HG03095 (cell line): ENCODE results near the gene THSD4.

Experiments used
- ATAC-seq: cut with Tn5 transposase; IDR thresholded peaks from one replicate; pipeline ENCODE4 v1.9.1; 2021; ENCODE audit warnings: moderate library complexity; ENCODE audit not compliant: unreplicated experiment

The THSD4 gene

DNA sequence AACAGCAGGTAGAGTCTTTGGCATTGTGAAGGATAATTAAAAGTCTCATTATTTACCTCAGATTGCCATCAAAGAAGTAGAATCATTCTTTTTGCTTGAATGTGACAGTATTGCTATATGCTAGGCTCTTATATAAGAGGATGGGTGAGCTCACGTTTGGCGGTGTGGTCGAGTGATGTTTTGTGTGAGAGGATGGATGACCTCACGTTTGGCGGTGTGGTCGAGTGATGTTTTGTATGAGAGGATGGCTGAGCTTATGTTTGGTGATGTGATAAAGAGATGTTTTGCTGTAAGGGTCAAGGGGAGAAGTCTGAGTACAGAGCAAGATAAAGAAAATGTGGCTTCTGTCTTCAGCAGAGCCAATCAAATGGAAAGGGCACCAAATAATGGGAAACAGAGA, 395.5 kb downstream of the THSD4 start:
- no peak for ATAC-seq

DNA sequence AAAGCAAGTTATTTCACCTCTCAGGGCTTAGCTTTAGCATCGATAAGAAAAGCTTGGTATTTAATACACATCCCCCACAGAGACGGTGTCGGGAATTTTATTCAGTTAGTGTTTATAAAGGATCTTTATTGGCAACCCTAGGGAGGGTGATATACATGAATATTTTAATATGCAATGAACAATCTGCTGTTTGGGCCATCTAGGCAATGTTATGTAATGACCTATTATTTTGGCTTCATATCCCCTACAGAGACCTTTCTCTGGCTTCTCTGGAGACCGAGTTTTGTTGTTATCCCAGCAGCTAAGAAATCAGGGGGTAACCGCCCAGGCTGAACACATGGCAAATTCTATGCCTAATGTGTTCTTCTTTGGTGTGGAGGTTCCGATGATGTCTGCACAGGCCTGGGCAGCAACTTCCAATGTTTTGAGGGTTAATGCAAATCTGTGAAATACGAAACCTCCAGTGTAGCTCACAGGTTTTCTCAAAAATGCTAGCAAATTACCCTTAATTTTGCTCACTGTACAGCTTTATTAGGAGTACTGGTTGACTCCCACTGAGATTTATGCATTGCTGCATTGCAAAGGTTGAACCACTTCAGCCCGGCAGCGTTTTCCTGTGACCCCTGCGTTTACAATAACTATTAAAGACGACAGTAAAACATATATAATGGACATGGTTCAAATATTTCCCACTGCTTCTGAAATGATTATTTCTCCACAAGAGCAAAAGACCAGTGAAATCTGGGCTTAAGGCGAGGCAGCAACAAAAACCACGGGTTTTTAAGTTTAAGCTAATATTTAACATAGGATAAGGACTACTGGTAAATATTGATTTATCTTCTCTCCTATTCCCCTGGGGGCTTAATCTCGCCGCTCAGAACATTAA, 396.8 kb downstream of the THSD4 start:
- ATAC-seq, result no peak

DNA sequence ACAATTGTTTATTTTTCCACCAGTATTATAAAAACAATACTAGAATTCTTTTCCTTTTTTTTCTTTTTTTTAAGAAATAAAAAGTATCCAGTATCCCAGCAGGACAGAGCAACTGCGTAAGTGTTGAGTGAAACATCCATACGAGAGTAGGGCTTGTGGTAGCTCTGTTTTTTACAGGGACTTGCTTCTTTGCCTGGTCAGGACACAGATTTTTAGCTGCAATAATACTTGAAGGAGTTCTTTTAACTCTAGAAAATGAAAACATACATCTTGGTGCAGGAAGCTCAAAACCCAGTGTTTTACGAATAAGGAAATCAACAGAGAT, 397.4 kb downstream of the THSD4 start:
- ATAC-seq, result no peak

DNA sequence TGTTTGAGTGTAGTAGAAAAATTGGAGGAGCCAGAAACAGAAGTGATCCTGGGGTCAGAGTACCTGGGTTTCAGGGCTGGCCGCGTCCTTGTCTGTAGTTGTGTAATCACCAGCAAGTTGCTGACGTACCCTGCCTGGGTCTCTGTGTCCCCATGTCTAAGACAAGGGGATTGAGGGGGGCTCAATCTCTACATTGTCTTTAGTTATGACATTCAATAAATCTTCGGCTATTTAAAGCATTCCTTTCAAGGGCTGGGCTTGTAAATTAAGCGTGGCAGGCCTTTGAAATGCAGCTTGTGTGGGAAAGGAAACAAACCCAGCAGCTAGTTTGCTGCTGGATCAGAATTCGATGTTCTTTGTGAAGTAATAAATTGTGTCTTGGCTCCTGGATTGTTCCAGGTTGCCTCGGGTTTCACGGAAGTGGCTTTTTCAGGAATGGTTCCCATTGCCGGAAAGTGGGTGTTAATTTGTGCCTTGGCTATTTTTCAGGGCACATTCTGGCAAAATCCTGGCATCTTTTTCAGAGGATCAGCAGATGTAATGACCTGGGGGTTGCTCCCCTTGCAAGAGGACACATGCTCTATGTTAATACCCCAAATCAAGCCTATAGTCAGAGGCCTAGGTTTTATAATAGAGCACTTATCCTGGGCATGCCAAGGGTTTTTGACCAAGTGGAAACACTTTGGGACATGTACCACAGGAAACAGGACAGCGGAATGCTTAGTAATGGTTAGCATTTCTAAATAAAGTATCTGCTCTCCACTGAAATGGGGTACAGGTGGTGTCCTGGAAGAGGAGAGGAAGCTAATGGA, 400.3 kb downstream of the THSD4 start:
- no peak for ATAC-seq

DNA sequence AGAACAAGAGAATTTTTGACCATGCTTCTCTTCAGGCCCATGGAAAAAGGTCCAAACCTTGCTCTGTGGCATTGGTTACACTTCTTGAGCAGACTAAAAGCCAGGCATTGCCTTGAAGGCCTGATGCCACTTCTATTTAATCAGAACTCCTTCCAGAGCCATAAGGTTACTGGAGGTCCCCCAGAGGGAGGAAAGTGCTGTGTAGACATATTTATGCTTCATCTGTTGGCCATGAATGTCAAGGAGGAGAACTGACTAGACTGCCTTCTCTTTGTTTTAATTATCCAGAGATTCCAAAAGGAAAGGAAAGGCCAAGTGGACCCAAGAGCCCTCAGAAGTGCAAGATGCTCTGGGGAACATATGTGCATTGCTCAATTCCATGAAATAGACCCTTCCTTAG, 402.5 kb downstream of the THSD4 start:
- no peak for ATAC-seq

DNA sequence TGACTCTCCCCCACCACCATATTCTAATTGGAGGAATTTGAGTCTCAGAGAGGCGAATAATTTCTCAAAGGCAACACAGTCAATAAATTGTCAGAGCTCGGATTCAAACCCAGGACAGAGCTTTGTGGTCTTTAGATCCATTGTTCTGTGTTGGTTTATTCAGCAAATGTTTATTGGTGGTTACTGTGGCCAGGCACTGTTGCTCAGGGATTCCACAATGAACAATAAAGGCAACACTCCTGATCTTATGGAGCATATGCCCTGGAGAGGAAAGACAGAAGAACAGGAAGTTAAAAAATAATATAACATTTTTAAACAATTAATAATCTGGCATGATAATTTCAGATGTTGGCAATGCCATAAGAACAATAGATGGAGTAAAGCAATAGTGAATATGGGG, 403.4 kb downstream of the THSD4 start:
- no peak for ATAC-seq

DNA sequence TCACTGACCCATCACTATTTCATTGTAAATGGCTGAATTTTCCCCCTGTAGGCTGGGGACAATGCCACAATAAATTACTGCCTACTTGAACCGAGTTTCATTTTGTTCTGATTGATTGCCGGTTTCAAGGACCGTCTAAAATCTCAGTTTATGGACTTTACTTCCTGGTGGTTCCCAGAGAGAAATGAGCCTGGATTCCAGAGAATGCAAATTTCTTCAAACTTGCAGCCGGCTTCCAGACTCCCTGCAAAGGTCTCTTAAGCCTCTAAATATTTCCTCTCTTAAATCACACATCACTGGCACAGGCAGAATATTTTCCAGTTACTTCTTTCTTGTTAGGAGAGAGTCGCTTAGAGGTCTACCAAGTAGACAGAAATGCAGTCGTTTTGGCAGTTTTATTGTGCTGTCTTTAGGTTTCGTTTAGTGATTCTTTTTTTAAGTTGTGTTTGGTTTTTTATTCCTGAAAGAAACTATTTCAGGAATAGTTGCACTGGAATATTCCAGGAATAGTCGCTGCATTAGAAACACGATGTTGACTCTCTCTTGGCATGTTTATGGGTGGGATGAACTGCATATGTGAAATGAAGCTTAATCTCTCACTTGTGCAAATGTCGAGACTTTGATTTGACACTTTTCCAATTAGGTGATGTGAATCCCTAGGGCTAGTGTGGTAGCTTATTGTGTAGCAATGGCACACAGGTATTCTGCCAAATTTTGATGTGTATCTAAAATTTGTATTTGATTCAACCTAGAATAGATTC, 411.0 kb downstream of the THSD4 start:
- no peak for ATAC-seq

DNA sequence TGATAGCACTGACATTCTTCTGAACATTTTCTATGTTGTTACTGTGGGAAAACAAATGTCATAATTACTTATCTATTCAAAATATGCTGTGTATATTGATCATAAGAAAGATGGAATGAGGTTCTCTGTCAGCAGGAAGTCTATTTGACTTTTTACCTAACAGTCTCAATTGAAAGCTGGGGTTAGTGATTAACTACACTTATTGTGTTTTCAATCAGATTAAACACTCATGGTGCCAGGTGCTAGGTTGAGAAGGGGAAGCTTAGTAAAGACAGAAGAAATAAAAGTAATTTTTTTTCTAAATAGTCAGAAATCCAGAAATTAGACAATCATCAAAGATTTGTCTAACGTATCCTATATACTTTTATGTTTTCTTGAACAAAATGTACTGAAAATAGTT, 414.1 kb downstream of the THSD4 start:
- ATAC-seq, result no peak

DNA sequence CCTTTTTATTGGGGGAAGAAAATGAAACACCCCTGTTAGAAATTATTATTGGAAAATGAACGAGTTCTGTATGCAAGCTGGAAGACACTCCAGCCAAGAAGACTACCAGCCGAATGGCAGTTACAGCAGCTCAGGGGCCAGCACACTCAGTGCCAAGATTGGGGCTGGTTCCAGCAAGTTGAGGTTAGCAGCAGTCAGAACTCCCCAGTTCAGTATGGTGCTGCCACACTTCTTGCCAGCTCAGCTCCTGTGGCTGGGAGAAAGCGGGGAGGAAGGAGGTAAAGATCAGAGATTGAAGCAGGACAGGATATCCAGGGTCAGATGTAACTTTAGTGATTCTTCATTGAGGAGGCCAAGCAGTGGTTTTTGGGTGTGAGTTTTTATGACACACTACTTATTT, 414.8 kb downstream of the THSD4 start:
- ATAC-seq, result no peak

DNA sequence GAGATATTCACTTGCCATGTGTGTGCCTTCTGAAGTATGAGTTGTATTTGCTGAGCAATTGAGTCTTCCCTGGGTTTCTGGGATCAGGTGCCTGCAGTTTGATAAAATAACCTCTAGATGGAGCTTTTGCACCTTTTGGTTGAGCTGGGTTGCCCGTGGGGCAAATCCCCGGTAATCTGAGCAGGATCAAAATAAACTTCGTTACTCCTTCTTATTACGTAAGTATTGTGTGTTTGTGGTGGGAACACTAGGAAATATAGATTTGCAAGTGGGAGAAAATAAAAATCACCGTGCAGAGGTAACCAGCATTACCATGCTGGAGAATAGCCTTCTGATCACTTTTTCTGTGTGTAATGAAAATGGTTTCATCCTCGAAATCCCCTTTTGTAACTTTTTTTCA, 417.7 kb downstream of the THSD4 start:
- no peak for ATAC-seq

DNA sequence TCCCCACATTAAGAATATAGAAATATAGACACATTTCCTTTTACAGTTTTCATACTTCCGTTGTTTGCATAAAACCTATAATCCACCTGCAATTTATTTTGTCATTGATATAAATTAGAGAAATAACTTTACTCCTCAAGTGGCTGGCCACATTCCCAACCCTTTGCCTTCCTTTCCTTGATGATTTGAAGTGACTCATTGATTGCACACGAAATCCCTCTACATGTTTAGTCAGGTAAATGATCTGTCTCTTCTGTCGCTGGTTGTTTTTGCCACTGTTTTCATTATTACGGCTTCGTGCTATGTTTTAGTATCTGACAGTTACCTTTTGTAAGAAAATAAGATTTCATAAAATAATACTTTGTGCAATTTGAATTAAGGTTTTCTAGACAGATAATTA, 422.9 kb downstream of the THSD4 start:
- ATAC-seq, result no peak

DNA sequence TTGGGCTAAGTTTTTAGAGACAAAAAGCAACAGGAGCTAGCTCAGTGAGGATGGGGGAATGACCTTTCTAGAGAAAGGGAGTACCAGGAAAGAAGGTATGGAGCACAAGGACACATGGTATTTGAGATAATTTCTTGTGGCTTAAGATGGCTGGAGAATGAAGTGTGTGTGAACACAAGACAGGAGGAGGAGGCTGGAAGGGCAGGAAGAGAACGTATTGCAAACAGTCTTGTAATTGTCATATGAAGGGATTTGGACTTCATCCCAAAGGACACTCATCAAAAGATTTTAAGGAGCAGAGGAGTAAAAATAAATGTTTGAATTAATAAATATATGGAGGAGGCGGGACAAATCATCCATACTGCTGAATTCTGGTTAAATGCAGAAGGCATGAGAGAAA, 426.5 kb downstream of the THSD4 start:
- no peak for ATAC-seq

DNA sequence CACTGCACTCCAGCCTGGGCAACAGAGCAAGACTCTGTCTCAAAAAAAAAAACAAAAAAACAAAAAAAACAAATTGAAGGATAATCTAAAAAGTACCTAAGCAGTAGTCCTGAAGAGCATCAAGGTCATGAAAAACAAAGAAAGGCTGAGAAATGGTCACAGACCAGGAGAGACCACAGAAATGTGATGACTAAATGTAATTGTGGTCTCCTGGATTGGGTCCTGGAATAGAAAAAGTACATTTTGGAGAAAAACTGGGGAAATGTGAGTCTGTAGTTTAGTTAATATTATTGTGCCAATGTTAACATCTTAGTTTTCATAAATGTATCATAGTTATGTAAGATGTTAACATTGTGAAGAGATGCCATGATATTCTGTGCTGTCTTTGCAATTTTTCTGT, 427.6 kb downstream of the THSD4 start:
- ATAC-seq, result no peak

DNA sequence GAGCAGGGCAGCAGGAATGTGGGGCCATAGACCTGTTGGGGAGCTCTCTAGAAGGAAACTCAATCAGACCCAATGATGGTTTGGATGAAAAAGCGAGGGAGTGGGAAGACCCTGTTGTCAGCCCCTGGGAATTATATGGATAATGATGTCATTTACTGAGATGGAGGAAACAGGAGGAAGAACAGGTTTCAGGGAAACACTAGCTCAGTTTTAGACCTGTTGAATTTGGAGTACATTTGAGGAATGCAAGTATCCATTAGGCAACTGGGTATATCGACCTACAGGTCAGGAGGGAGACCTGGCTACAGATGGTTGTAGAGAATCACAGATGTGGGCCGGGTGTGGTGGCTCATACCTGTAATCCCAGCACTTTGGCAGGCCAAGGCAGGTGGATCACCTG, 428.1 kb downstream of the THSD4 start:
- ATAC-seq, result no peak

DNA sequence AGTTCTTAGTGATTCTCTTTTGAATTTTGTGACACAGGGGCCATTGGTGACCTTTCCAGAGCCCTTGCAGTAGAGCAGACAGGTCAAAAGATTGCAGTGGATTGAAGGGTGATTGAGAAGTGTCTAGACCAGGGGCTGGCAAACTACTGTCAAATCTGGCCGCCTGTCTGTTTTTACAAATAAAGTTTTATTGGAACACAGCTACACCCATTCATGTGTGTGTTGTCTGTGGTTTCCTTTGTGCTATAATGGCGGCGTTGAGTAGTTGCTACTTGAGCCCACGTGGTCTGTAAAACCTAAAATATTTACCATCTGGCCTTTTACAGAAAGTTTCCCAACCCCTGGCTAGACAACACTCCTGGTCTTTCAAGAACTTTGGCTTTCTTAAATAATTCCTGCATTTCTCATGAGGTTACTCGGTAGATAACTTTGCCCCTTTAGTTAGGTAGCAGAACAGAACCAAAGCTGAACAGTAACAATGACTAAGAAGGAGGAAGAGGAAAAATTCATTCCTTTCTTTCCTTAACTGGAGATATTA, 430.0 kb downstream of the THSD4 start:
- ATAC-seq, result no peak

DNA sequence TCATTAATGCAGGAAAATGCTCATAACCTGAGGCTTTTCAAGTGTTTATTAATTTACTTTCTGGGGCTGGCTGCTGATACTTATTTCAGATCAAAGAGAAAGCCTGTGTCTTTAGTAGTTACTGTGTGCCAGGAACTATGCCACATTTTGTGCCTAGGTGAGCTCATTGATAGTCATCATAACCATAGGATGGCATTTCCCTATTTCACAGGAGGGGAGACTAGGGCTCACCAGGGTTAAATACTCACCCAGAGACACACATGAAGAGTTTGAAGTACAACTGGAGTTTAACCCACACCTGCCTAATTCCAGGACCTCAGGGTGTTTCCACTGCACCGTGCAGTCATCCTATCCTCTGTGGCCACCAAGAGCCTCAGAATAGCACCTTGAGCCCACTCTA, 430.7 kb downstream of the THSD4 start:
- ATAC-seq, result no peak

DNA sequence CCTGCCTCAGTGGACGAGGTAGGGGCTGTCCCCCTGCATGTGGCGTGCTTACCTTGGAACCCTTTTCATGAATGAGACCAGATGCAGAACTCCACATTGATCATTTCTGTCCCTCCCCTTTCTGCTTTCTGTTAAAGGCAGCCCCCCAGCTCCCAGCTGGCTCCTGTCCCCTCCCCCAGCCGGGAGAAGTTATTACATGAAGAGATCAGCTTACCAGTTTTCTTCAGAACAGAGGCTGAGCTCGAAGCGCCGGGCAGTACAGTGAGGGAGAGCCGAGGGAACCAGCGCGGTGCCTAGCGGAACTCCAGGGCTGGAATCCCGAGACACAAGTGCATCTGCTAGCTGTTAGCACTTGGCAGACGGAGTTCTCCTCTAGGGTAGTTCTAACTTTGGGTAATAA, 431.7 kb downstream of the THSD4 start:
- ATAC-seq, result no peak

DNA sequence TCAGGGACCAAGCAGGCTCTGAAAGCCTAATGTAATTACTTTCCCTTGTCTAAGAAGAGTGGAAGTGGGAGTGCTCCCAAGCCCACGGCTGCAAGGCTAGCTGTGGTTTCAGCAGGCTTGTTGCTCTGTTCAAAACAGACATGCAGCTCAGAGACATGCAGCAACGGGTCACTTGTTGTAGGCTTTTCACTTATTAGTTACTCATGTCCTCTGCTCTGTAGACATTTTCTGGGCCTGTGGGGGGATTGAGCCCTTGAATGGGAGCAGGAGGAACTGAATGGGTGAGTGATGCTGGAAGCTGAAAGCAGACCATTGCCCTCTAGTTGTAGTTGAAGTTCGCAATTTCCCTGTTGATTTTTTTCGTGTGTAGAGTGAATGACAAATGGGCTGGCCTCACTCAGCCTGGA, 433.1 kb downstream of the THSD4 start:
- no peak for ATAC-seq

DNA sequence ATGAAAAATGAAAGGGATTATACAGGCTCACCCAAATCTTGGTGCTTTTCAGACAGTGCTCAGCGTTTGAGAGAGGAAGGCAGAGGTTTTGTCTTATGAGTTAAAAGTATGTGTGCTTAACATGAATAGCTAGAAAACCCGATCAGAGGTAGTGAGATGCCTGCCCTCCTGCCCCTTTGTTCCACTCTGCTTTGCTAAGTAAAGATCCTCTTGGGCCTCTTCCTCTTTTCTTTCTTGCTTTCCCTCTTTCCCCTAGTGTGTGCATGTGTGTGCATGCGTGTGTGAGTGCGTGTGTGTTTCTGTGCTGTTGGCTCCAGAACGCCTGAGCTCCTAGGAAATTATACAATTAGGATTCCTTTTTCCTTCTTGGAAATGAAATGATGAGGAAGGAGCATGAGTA, 433.8 kb downstream of the THSD4 start:
- no peak for ATAC-seq

DNA sequence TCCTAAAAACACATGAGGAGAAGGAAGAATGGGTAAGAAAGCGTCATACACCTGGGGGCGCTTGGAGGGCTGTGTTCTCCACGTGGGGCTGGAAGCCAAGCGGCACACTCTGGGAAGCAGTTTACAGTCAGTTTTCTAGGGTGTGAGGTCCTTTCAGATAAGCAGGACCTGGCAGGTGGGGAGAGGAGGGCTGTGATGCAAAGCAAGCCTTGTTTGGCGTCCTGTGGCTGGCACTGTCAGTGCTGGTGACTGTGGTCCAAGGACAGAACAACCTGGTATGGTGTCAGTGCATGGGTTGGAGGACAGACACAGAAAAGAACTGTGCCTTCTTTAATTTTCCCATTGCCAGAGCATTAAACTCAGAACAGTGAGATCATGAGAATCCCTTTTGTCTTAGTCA, 434.4 kb downstream of the THSD4 start:
- ATAC-seq, result no peak

DNA sequence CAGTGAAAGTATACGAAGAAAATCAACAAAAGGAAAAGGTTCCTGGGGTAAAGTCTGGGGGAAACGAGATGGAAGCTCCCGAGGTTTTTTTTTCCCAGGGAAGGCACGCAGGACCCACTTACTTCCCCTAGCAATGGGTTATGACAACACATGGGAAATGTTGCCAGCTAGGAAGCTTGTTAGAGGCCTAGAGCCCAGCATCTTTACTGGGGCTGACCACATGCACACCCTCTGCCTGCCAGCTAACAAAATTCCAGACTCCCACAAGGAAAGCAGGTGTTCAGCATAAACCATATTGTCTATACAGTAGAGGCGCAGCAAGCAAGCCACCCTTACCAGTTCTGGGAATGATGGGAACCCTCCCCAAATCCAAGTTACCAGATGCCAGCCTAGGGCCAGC, 436.3 kb downstream of the THSD4 start:
- no peak for ATAC-seq
